ENCODE data around the gene LYPD5.
"Not testable (repeated sequence)": the region's sequence is repeated elsewhere in the genome, so short reads cannot be mapped to it uniquely, and the experiment has no call there.

The LYPD5 gene

DNA sequence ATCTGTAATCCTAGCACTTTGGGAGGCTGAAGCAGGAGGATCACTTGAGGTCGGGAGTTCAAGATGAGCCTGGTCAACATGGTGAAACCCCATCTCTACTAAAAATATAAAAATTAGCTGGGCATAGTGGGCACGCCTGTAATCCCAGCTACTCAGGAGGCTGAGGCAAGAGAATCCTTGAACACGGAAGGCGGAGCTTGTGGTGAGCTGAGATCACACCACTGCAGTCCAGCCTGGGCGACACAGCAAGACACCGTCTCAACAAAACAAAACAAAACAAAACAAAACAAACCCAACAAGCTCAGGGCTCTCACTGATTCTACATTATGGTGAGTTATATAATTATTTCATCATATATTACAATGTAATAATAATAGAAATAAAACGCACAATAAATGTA, 4.2 kb upstream of the LYPD5 start:
- DNase-seq (ENCODE audit: low read depth), result not testable (repeated sequence)

DNA sequence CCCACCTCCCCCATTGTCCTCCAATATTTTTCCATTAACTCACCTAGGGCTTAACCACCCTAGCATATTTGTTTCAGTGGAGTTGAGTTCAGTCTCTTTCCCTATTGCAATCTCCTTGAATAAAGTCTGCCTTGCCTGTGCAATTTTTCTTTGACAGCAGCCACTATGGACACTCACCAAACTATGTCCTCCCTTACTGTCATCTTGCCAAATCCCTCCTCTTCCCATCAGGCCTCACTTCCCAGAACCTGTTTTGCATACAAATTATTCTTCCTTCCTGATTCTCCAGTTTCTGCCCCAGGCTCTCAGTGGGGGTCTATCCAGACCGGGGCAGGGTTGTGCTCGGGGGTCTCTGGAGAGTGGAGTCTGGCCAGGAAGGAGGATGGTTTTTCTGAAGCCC, 2.2 kb upstream of the LYPD5 start:
- DNase-seq (ENCODE audit: low read depth), result no peak

DNA sequence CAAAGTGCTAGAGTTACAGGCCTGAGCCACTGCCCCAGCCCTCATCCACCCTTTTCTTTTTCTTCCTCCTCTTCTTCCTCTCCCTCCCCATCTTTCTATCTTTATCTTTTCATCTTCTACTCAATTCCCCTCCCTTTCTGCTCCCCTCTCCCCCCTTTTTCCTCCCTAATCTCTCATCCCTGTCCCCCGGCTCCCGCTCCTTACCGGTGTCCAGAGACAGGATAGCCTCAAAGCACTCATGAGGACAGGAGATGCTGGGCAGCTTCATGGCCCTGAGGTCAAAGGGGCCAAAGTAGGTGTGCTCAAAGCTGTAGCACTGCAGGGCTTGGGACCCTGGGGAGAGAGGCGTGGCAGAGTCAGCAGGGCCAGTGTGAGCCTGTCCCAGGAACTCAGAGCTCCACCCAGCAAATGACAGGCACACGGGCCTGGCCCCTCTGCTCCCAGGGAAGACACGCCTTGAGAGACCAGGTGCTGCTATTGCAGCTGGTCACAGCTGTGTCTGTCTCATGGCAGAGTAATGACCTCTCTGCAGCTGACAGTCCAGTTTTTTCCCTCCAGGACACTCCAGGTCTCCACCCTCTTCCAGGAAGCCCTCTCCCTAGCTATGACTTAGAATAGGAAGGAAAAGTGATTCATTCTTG, 2.6 kb downstream of the LYPD5 start:
- no peak for DNase-seq (ENCODE audit: low read depth)

DNA sequence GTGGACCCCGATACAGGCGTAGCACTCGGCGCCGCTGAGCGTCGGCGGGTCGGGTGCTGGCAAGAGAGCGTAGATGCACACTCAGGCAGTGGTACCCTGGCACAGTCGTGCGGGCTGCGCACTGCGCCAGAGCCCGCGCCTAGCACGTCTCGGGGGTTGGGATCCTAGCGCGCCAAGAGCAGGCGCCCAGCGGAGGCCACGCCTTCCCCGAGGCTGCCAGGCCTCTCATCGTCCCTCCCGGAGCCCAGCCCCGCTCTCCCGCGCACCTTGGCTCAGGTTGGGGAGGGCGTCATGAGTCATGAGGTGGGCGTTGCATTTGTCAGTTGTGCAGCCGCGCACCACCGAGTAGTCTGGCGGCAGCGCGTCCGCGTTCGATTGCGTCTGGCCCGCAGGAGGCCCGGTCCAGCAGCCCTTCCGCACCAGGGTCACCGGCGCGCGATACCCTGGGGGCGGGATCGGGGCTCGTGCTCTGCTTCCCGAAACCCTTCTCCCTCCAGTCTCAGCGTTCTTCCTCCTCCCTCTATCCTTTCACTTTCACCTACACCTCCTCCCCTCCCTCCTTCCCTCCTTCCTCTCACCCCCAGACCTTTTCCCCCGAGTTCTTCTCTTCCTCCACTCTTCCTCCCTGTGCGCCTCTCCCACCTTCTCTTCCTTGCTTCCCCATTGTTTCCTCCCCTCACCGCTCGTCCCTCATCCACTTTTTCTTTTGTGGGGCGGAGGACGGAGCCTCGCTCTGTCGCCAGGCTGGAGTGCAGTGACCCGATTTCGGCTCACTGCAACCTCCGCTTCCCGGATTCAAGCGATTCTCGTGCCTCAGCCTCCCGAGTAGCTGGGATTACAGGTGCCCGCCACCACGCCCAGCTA, 3.5 kb downstream of the LYPD5 start:
- peak; percentile 45 for DNase-seq (ENCODE audit: low read depth)

DNA sequence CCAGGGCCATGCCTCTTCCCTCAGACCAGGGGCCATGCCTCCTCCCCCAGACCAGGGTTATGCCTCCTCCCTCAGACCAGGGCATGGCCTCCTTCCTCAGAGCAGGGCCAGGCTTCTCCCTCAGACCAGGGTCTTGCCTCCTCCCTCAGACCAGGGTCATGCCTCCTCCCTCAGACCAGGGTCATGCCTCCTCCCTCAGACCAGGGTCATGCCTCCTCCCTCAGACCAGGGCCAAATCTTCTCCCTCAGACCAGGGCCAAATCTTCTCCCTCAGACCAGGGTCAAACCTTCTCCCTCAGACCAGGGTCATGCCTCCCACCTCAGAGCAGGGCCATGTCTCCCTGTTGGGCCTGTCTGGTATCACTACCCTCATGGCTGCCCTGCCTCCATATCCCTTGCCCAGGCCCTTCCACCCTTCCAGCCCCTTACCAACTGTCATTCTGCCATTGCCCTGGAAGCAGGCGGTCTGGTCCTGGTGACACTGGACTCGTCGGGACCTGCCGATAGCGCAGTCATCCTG, 4.2 kb downstream of the LYPD5 start:
- no peak for DNase-seq (ENCODE audit: low read depth)

DNA sequence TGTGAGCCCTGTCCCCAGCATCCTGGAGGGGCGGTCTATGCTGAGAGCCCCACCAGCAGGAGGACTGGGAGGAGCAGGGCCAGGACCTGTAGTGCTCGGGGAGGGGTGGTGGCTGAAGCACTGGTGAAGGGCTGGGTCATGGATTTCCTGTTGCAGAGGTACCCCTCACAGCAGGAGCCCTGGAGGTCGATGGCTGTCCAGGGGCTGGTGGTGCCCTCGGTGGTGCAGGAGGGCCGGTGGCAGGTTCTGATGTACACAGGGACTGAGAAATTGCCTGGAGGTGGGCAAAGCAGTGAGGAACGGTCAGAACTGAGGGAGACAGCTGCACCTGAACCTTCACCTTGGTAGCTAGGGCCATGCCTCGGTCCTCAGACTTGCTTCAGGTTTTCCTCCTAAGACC, 4.7 kb downstream of the LYPD5 start:
- no peak for DNase-seq (ENCODE audit: low read depth)

DNA sequence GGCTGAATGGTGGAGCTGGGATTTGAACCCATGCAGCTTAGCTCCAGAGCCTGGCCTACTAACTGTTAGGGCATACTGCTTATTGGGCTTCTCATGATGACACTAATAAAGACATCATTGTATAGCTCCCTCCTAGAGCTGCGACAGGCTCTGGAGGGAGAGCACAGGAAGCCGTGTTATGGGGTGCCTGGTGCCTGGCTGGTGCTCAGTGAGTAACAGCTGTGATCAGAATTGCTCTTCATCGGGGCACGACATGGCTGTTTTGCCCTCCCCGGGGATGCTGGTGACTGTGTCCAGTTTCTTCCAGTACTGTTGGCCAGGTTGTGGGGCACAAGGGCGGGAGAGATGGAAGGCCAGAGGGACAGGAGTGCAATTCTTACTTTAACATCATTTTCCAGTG, 5.1 kb downstream of the LYPD5 start:
- no peak for DNase-seq (ENCODE audit: low read depth)

DNA sequence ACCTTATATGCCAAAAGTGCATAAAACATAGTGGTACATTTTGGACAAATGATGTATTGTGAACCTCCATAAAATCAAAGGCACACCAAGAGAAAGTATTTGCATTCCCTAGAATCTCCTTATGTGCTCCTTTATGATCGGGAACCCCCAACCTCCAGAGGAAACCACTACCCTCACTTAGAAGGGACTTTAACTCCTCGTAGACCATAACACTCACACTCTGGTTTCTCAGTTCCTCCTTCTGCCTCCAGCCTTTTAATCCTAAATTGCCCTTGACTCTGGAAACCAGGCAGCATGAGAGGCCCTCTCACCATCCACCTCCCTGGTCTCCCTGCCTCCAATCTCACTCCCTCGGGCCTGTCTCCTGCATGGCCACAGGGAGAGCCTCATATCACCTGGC, 11.7 kb downstream of the LYPD5 start:
- no peak for DNase-seq (ENCODE audit: low read depth)

DNA sequence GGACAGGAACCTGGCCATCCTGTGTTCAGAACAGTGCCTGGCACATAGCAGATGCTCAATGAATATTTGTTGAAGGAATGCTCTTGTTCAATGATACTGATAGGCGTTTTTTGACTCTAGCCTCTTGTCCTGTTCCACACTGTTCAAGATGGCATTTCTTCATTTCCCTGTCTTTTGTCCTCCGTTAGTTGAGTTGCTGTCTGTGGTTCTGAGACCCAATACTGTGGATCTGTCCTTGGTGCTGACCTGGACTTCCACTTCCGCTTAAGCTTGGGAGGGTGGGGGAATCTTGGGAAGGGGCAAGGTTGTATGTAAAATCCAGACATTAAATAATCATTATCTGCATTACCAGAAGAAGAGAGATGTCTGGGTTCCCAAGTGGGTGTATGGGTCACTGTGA, 13.2 kb downstream of the LYPD5 start:
- DNase-seq (ENCODE audit: low read depth), result no peak

DNA sequence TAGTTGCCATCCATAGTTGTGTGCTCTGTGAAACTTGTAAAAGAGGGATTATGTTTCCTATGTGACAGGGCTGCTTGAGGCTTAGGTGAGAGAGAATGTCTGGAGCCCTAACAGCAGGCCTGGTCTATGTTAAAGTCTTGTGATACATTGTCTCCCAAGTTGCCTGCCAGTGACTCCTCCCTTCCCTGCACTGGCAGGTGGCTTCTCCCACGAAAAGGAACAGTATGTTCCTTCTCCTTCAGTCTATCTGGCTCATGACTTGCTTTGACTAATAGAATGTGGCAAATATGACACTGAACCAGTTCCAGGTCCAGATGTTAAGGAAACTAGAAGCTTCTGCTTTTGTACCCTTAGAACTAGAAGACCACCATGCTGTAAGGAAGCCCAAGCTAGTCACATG, 15.6 kb downstream of the LYPD5 start:
- no peak for DNase-seq (ENCODE audit: low read depth)

DNA sequence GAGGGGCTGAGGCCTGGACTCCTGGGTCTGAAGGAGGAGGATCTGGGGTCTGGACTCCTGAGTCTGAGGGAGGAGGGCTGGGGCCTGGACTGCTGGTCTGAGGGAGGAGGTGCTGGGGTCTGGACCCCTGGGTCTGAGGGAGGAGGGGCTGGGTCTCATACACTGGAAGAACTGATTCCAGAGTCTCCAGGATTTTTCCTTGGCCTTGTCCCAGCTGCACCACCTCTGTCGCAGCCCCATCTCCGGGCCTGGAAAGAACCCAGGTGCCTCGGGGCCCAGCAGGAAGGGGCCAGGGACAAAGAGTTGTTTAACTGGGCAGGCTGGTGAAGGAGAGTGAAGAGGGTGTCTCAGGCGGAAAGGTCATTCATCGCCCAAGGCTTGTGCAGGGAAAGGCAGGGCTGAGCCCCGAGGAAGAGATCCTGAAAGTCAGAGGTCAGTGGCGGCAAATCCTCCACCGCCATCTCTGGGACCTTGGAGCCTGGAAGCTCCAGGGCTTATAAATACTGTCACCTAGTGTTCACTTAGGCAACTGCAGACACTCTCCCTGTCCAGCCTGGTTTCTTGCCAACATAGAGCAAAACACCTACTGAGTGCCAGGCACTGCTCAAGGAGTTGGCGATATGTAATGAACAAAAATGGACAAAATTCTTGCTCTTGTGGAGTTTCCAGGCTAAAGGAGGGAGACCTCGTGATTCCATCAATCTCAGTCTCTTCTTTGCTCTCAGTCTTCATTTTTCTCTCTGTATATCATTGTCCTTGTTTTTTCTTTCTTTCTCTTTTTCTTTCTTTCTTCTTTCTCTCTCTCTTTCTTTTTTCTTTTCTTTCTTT, 17.1 kb downstream of the LYPD5 start:
- no peak for DNase-seq (ENCODE audit: low read depth)

DNA sequence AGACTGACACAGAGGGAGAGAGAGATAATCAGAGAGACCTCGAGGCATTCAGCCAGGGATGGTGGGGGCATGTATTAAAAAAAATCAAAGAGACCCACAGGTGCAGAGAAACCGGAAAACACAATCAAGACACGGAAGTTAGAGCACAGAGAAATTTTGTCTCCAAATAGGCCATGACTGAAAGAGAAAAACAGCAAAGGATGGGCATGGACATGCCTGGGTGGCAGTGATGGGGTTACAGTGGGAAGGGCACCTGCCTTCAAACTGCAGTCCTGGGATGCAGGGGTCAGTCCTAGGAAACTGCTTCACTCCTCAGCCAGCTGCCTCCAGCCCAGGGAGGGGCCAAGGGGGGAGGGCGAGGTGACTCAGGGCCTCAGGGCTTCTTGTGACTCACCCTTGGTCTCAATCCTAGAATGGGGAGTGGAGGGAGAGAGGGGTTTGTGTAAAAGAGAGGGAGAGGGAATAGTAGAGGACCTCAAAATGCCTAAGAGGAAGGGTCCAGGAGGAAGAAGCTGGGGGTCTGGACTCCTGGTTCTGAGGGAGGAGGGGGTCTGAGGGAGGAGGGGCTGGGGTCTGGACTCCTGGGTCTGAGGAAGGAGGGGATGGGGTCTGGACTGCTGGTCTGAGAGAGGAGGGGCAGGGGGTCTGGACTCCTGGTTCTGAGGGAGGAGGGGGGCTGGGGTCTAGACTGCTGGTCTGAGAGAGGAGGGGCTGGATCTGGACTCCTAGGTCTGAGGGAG, 17.8 kb downstream of the LYPD5 start:
- DNase-seq (ENCODE audit: low read depth), result peak; percentile 42

DNA sequence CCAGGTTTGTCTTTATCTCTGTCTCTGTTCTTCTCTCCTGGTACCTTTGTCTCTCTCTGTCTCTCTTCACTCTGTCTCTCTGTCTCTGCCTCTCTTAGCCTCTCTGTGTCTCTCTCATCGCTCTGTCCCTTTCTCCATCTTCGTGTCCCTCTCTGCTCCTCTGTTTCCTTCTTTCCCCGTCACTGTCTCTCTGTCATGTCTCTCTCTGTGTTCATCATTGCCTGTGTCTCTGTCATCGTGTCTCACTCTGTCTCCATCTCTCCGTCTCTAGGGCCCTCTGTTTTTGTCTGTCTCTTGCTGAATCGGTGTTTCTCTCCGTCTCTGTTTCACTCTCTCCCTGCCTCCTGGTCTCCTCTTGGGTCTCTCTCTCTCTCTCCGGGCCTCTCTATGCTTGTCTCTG, 18.6 kb downstream of the LYPD5 start:
- DNase-seq (ENCODE audit: low read depth), result no peak

DNA sequence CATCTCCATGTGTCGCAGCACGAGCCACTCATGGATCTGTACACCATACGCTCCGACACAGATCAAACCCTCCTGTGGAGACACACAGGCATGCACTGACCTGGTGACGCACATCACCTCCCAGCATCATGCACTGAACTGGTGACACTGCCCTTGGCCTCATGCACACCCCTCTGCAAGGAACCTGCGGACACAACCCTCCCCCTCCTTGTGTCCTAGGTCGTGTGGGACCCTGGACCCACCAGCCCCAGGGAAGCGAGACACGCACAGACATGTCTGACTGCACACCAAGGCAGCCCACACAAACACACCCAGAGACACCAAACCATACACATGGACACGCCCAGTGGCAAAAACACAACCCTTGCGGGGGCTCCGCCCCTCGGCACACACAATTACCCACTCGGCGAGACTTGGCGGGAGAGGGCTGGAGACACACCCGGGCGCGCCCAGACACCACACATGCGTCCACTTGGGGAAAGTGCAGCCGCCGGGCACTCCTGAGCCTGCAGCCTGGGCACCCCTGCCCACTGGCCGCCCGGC, 19.5 kb downstream of the LYPD5 start:
- no peak for DNase-seq (ENCODE audit: low read depth)

DNA sequence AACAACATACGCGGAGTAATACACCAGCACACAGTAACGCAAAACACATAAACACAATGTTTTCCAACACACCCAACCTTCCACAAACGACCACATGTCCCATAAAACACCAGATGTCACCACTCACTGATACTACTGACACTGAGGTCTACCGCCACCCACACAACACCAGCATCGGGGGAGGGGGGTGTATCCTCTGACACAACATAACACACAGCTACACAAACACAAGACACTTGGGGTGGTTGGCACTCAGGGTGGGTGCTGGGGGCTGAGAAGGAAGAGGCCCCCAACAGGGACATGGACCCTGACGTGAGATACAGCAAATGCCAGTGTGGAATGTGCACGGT, 20.0 kb downstream of the LYPD5 start:
- no peak for DNase-seq (ENCODE audit: low read depth)

DNA sequence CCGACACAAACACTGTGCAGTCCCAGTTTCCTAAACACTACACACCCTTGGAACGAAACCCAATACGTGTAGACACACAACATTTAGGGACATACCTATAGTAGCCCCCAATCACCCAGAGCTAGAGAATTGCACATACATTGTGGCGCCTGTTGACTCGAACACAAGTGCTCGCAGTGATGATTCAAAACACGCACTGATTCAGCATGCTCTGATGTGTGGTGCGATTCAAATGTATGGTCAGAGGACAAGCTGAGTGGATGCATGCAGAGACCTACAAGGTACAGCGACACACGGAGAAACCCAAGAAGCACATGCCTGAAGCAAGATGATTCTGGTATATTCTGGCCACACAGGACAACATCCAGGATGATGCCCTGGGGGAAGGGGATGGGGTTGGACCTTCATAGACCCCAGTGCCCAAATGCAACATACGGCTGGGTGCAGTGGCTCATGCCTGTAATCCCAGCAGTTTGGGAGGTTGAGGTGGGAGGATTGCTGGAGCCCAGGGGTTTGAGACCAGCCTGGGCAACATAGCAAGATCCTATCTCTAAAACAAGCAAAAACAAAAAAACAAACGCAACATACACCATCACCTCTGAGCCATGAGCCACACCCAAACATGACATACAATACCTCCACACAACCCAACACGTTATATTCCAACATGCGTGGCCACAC, 20.5 kb downstream of the LYPD5 start:
- no peak for DNase-seq (ENCODE audit: low read depth)

DNA sequence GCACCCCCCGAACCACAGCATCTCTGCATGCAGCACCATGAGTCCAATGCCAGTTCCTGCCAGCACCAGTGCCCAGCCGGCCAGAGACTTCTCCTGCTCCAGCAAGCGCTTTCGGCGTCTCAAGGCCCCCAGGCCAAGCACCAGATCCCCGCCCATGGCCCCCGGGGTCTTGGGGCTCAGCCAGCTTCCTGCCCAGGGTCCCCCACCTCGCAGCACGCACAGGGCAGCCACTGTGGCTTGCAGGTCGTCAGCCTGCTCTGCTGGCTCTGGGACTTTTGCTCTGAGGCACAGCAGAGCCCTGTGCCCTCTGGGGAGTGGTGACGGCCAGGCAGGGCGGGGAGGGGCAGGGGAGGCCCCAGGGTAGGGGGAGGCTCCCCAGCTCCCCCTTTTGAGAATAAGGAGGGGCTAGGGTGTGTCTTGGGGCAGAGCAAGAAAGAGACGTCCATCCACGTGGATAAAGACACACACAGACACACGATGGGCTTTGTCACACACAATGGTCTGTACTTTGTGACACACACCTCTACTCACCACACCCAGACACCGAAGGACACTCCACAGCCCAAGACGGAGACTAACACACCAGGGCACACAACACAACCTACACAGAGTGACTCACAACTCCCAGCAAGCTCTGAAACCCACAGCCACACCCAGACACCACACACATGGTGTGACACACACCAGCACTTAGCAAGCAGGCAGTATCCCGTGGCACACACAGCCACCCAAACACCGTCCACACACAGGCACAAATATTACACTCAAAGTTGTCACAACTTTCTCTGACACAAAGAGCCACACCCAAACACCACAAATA, 21.3 kb downstream of the LYPD5 start, which contains the start of gene KCNN4:
KCNN4 (minus strand) TSS at position 268 of the 820 bp plus-strand sequence; CDS start at position 156, 112 bp downstream.
- no peak for DNase-seq (ENCODE audit: low read depth)

DNA sequence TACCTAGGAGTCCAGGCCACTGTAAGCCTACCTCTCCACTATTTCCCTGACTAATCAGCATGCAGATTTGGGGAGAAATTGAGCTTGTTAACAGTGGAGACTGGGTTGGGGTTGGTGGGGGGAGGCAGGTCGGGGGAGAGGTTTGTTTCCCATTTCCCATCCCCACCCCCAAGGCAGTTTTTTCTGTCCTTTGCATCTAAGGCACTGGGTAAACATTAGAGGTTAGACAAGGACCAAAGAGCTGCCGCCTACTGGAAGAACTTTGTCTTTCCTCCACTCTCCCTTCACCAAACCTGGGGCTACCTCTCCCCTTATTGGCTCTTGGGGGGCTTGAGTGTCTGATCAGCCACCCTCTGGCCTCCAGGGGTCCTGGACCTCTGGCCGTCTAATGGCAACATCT, 22.4 kb downstream of the LYPD5 start:
- DNase-seq (ENCODE audit: low read depth), result no peak

DNA sequence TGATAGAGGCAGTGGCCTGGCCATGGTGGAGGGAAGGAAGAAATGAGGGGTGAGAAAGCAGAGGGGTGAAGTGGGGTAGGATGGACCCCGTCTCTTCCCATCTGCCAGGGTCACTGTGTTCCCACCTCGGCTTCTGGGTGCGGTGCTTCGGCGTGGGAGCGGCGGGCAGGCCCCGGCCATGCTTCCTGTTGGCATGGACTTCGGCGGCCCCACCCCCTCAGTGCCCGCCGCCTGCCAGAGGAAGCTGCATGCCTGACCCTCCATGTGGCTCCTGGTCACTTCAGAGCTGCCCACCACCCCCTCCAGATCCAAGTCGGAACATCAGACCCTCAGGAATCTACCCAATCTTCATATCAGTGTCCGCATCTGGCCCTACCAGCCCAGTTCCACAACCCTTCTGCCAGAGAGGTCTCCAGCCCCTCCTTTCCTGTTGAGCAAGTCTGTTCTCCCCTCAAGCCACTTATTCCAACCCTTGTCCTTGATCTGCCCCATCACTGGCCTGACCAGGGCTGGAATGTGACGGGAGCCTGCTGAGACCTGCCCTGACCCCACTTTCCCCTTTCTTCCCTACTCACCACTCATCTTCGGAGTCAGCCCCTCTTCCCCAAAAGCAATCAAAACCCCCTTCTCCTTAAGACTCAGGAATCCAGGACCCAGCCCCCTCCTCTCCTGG, 23.0 kb downstream of the LYPD5 start:
- no peak for DNase-seq (ENCODE audit: low read depth)

DNA sequence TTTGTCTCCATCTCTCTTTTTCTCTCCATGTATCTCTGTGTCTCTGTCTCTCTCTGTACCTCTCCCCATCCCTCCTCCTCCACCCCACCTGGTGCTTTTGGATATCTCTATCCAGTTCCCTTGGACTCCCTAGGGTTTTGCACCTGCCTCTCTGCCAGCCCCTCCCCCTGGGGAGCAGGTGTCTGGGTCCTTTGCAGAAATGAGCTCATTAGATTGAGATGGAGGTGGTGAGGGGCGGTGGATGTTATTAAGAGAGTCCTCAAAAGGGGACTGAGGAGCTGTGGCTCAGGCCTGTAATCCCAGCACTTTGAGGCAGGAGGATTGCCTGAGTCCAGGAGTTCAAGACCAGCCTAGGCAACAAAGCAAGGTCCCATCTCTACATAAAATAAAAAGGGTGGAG, 23.6 kb downstream of the LYPD5 start:
- no peak for DNase-seq (ENCODE audit: low read depth)
